ENCODE results near the gene TMEM217. TPM values are rescaled to one million over a fixed set of nuclear protein-coding genes. Genes with fewer than 3 reads are reported as not detected.

Gene TMEM217
- total and polyA plus RNA-seq, 2 experiments from 2014 or later, result 0.87 to 2.1 TPM

GRCh38 chr6:37172912-37173492 is 84.9 kb downstream of the TMEM217 start:
- no peak overlapping the region for H3K4me3 ChIP-seq
- H3K4me1 ChIP-seq (ENCODE audit: insufficient read depth), result peaks cover 11% of the 10 kb centered on the region
- H2AFZ ChIP-seq, result no peak overlapping the region
- peaks cover 29% of the 10 kb centered on the region for H3K79me2 ChIP-seq
- H3K27ac ChIP-seq, result peak overlapping the region; percentile 10
- no peaks in the 10 kb centered on the region for H3K9me3 ChIP-seq (ENCODE audit: low read depth)
- TF ChIP-seq CTCF (IDR thresholded peaks at IDR 0.05; ENCODE audit: poor library complexity) (no peak), EZH2phosphoT487 (IDR thresholded peaks at IDR 0.05; ENCODE audit: low read depth, severe bottlenecking, unreplicated experiment) (no peak), EZH2 (IDR thresholded peaks at IDR 0.05; ENCODE audit: borderline replicate concordance) (no peak)
- peaks cover 26% of the 10 kb centered on the region for H4K20me1 ChIP-seq (ENCODE audit: insufficient read depth, poor library complexity, severe bottlenecking)
- DNase-seq (ENCODE audit: low spot score), result no peak
- H3K4me2 ChIP-seq, result peak overlapping the region; percentile 84
- WGBS (ENCODE audit: low lambda C conversion rate, missing lambda C conversion rate), result 96% methylated on average over 7 of the region's 7 CpGs
- H3K36me3 ChIP-seq (replicated peaks; ENCODE audit: insufficient read depth, low read depth), result peaks cover 4% of the 10 kb centered on the region
- no peaks in the 10 kb centered on the region for H3K27me3 ChIP-seq
- no peaks in the 10 kb centered on the region for H3K9me2 ChIP-seq (replicated peaks; ENCODE audit: insufficient read depth)

DNA sequence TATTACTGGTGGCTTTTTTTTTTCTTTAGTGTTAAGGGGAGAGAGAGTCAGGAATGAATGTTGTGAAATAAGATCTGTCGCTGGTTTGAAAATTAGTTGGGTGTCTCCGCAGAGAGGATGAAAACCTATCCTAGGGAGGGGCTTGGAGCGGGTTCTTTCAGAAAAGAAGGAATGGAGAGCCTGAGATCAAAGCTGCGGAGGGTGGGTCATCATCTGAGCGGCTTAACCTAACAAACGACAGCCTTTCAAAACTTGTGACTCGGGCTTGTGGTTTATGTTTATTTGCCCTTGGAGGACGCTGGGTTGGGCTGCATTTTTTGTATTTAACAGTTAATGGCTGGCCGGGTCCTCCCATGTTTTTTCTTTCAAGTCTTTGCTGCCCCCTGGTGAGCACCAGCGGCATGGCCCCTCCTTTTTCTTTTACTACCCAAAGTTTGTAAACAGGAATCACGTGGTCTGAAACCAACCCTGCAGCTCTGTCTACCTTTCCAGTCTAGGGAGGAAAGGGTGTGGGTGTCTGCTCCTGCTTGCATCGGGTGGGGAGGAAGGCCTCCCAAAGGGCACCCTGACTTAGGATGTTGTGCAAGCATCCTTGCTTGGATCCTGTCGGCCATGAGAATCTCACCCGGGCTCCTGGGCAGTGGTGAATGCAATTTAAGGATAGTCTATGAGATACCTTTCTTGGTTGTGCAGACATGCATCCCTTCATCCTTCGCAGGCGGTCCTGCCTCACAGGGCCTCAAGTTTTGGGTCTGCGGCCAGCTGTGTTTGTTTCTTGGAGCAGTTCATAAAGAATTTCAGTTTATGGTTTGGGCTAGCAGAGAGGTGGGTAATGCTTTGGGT is 85.8 kb downstream of the TMEM217 start:
- Histone ChIP-seq H3K4me3 (peak overlapping the region; percentile 97), H3K9me2 (replicated peaks; ENCODE audit: insufficient read depth) (no peaks in the 10 kb centered on the region), H3K79me2 (peaks cover 29% of the 10 kb centered on the region), H3K4me1 (ENCODE audit: insufficient read depth) (peaks cover 11% of the 10 kb centered on the region), H4K20me1 (ENCODE audit: insufficient read depth, poor library complexity, severe bottlenecking) (peaks cover 26% of the 10 kb centered on the region), H3K4me2 (peak overlapping the region; percentile 84), H2AFZ (no peak overlapping the region), H3K9me3 (ENCODE audit: low read depth) (no peaks in the 10 kb centered on the region), H3K36me3 (replicated peaks; ENCODE audit: insufficient read depth, low read depth) (peaks cover 4% of the 10 kb centered on the region), H3K27me3 (no peaks in the 10 kb centered on the region), H3K27ac (peak overlapping the region; percentile 97)
- TF ChIP-seq CTCF (IDR thresholded peaks at IDR 0.05; ENCODE audit: poor library complexity) (peak; percentile 97), EZH2 (IDR thresholded peaks at IDR 0.05; ENCODE audit: borderline replicate concordance) (no peak)
- DNase-seq (ENCODE audit: low spot score), result peak; percentile 94
- 22% methylated on average over 17 of the region's 17 CpGs for WGBS (ENCODE audit: low lambda C conversion rate, missing lambda C conversion rate)

GRCh38 chr6:37171201-37171969 is 86.6 kb downstream of the TMEM217 start:
- Histone ChIP-seq H3K4me2 (peak overlapping the region; percentile 84), H2AFZ (no peak overlapping the region), H3K79me2 (peaks cover 29% of the 10 kb centered on the region), H3K27ac (peak overlapping the region; percentile 97), H3K4me3 (peak overlapping the region; percentile 97), H4K20me1 (ENCODE audit: insufficient read depth, poor library complexity, severe bottlenecking) (peaks cover 26% of the 10 kb centered on the region), H3K9me2 (replicated peaks; ENCODE audit: insufficient read depth) (no peaks in the 10 kb centered on the region), H3K9me3 (ENCODE audit: low read depth) (no peaks in the 10 kb centered on the region), H3K36me3 (replicated peaks; ENCODE audit: insufficient read depth, low read depth) (peaks cover 4% of the 10 kb centered on the region), H3K4me1 (ENCODE audit: insufficient read depth) (peaks cover 11% of the 10 kb centered on the region), H3K27me3 (no peaks in the 10 kb centered on the region)
- 2% methylated on average over 44 of the region's 45 CpGs for WGBS (ENCODE audit: low lambda C conversion rate, missing lambda C conversion rate)
- peak; percentile 51 for DNase-seq (ENCODE audit: low spot score)
- no peak for TF ChIP-seq EZH2 (IDR thresholded peaks at IDR 0.05; ENCODE audit: borderline replicate concordance)
- no peak for TF ChIP-seq CTCF (IDR thresholded peaks at IDR 0.05; ENCODE audit: poor library complexity)
- TF ChIP-seq EZH2phosphoT487 (IDR thresholded peaks at IDR 0.05; ENCODE audit: low read depth, severe bottlenecking, unreplicated experiment), result no peak

All from hepatocyte (in vitro differentiated cells).